IMR-90 (cell line): ENCODE measurements around the gene FAM98C. TPM values are rescaled to one million over a fixed set of nuclear protein-coding genes. Genes with fewer than 3 reads are reported as not detected.

Experiments used
- ATAC-seq: fragments of 200-7000 bp; cut with Tn5 transposase; 2 replicates; pipeline ENCODE4 v1.9.1; 2020; ENCODE audit warnings: low read depth, mild to moderate bottlenecking, moderate library complexity
- BruUV-seq: library from RNA; stranded (reverse); fragments of 400-500 nt; replicated peaks from 2 replicates; lab custom pipeline; 2021; lab: Mats Ljungman, UMichigan
- CTCF ChIA-PET: fragments of 300-600 bp; formaldehyde crosslinking; extraction: SDS; loops from one replicate; lab custom pipeline; 2021; ENCODE audit warnings: antibody characterized with exemption; lab: Yijun Ruan, JAX
- POLR2A ChIA-PET: fragments of 300-600 bp; sonication (Branson Sonifier 250); formaldehyde crosslinking; loops from one replicate; lab custom pipeline; 2022; ENCODE audit warnings: antibody characterized with exemption; ENCODE audit not compliant: unreplicated experiment; lab: Charles Lee
- DNase-seq: peaks from one replicate; pipeline ENCODE4 v3.0.0; 2013
- H2AFZ ChIP-seq: replicated peaks from 2 replicates; pipeline ENCODE3; 2013; ENCODE audit warnings: low read length, mild to moderate bottlenecking; ENCODE audit not compliant: poor library complexity
- H2AK5ac ChIP-seq: 2 replicates; pipeline ENCODE4 v1.6.1; 2013; ENCODE audit warnings: low read depth, low read length, inconsistent platforms
- H2AK9ac ChIP-seq: replicated peaks from 2 replicates; pipeline ENCODE3; 2013; ENCODE audit warnings: mild to moderate bottlenecking, low read depth, low read length, moderate library complexity; ENCODE audit not compliant: poor library complexity
- H2BK120ac ChIP-seq: 2 replicates; pipeline ENCODE4 v1.6.1; 2013; ENCODE audit warnings: low read depth, low read length, inconsistent platforms
- H2BK15ac ChIP-seq: 3 replicates; pipeline ENCODE4 v1.6.1; 2013; ENCODE audit warnings: low read depth, low read length, inconsistent platforms
- H2BK20ac ChIP-seq: 2 replicates; pipeline ENCODE4 v1.6.1; 2013; ENCODE audit warnings: low read depth, mild to moderate bottlenecking, inconsistent platforms, low read length, moderate library complexity
- H2BK5ac ChIP-seq: 2 replicates; pipeline ENCODE4 v1.6.1; 2013; ENCODE audit warnings: mild to moderate bottlenecking, low read depth, low read length, inconsistent platforms; ENCODE audit not compliant: poor library complexity, severe bottlenecking
- H3K14ac ChIP-seq: replicated peaks from 2 replicates; pipeline ENCODE4 v1.6.1; 2013; ENCODE audit warnings: low read depth, low read length, inconsistent platforms
- H3K18ac ChIP-seq: 2 replicates; pipeline ENCODE4 v1.6.1; 2013; ENCODE audit warnings: low read depth, low read length, control low read depth
- H3K23ac ChIP-seq: 2 replicates; pipeline ENCODE4 v1.6.1; 2013; ENCODE audit warnings: low read depth, low read length, inconsistent platforms
- H3K27ac ChIP-seq: 2 replicates; pipeline ENCODE4 v1.5.1; 2013; ENCODE audit warnings: mild to moderate bottlenecking, control low read depth, low read length; ENCODE audit not compliant: insufficient read depth
- H3K27me3 ChIP-seq: 2 replicates; pipeline ENCODE4 v1.6.1; 2013; ENCODE audit warnings: low read length; ENCODE audit not compliant: control insufficient read depth, insufficient read depth
- H3K36me3 ChIP-seq: 2 replicates; pipeline ENCODE4 v1.6.1; 2013; ENCODE audit warnings: low read length, mixed read lengths; ENCODE audit not compliant: control insufficient read depth, insufficient read depth
- H3K4ac ChIP-seq: 2 replicates; pipeline ENCODE4 v1.6.1; 2013; ENCODE audit warnings: low read depth, low read length, inconsistent platforms
- H3K4me1 ChIP-seq: 2 replicates; pipeline ENCODE4 v1.6.1; 2013; ENCODE audit warnings: low read length, mixed read lengths; ENCODE audit not compliant: control insufficient read depth, insufficient read depth
- H3K4me2 ChIP-seq: 2 replicates; pipeline ENCODE4 v1.6.1; 2013; ENCODE audit warnings: low read depth, mild to moderate bottlenecking, control low read depth, low read length, moderate library complexity
- H3K4me3 ChIP-seq: 2 replicates; pipeline ENCODE4 v1.5.1; 2013; ENCODE audit warnings: low read depth, mild to moderate bottlenecking, control low read depth, low read length, moderate library complexity; ENCODE audit not compliant: insufficient read depth
- H3K56ac ChIP-seq: 2 replicates; pipeline ENCODE4 v1.6.1; 2013; ENCODE audit warnings: low read length, inconsistent platforms; ENCODE audit not compliant: insufficient read depth; ENCODE audit errors: extremely low read depth
- H3K79me1 ChIP-seq, 2 experiments: 2 replicates each; pipeline ENCODE4 v1.6.1; 2013; ENCODE audit warnings: low read length in 2 of 2, inconsistent platforms in 1 of 2, low read depth in 1 of 2
- H3K9ac ChIP-seq: 2 replicates; pipeline ENCODE4 v1.6.1; 2013; ENCODE audit warnings: low read depth, low read length, control low read depth
- H3K9me1 ChIP-seq: 2 replicates; pipeline ENCODE4 v1.6.1; 2013; ENCODE audit warnings: low read length, inconsistent platforms; ENCODE audit not compliant: insufficient read depth
- H3K9me3 ChIP-seq: 2 replicates; pipeline ENCODE4 v1.6.1; 2013; ENCODE audit warnings: low read length; ENCODE audit not compliant: control insufficient read depth, insufficient read depth
- H4K20me1 ChIP-seq: 2 replicates; pipeline ENCODE4 v1.6.1; 2013; ENCODE audit warnings: low read length, inconsistent platforms; ENCODE audit not compliant: insufficient read depth
- H4K5ac ChIP-seq: 2 replicates; pipeline ENCODE4 v1.6.1; 2013; ENCODE audit warnings: mild to moderate bottlenecking, low read depth, low read length, control low read depth
- H4K8ac ChIP-seq, 2 experiments: 2 replicates each; pipeline ENCODE4 v1.6.1; 2013; ENCODE audit warnings: low read depth in 2 of 2, low read length in 2 of 2, control low read depth in 1 of 2, inconsistent platforms in 1 of 2
- H4K91ac ChIP-seq: 2 replicates; pipeline ENCODE4 v1.6.1; 2013; ENCODE audit warnings: low read depth, low read length, inconsistent platforms; ENCODE audit not compliant: insufficient read depth
- CEBPB ChIP-seq: IDR thresholded peaks from 2 replicates; pipeline ENCODE4 v1.6.1; 2012; ENCODE audit warnings: low read depth, low read length, improper control_type of control experiment
- MAZ ChIP-seq: IDR thresholded peaks from 2 replicates; pipeline ENCODE4 v1.6.1; 2012; ENCODE audit warnings: low read depth, mild to moderate bottlenecking, low read length, improper control_type of control experiment, moderate library complexity, borderline replicate concordance
- RCOR1 ChIP-seq: IDR thresholded peaks from 2 replicates; pipeline ENCODE4 v1.6.1; 2012; ENCODE audit warnings: mild to moderate bottlenecking, low read length, improper control_type of control experiment; ENCODE audit not compliant: insufficient replicate concordance
- USF2 ChIP-seq: fragments of 150-350 bp; IDR thresholded peaks from 2 replicates; pipeline ENCODE4 v1.6.1; 2017; ENCODE audit warnings: mild to moderate bottlenecking, antibody characterized with exemption, low read length, low read depth
- WGBS, 2 experiments: methylation state at CpG; one replicate each; pipeline versions ENCODE4 v1.1.5 to v1.1.7; 2013; ENCODE audit warnings: missing lambda C conversion rate in 2 of 2; ENCODE audit not compliant: insufficient read length in 1 of 2; ENCODE audit errors: extremely low coverage in 2 of 2; 5-methylcytosine and 5-hydroxymethylcytosine counted together
- dilution Hi-C: fragments of 300-500 bp; cut with HindIII; formaldehyde crosslinking; loops from one replicate; pipeline ENCODE4 v1.14.3; 2018; ENCODE audit warnings: low sequenced_read_pairs; ENCODE audit not compliant: unreplicated experiment
- in situ Hi-C: fragments of 300-500 bp; cut with MboI; formaldehyde crosslinking; loops from 3 replicates; pipeline ENCODE4 v1.14.3; 2019; ENCODE audit warnings: low sequenced_read_pairs, inconsistent platforms, mixed read lengths
- intact Hi-C: fragments of 100-400 bp; cut with micrococcal nuclease; formaldehyde crosslinking; loops from 2 replicates; pipeline ENCODE4 v1.10.0; 2022
- polyA plus RNA-seq, 3 experiments: library from polyadenylated mRNA; depleted of rRNA; stranded (reverse); fragments of >200 nt; gene quantifications; 2 replicates each; pipeline ENCODE4 v1.2.3, GENCODE V29; 2012; ENCODE audit warnings: low replicate concordance in 1 of 3
- total RNA-seq: library from RNA; depleted of rRNA; stranded (reverse); fragments of >200 nt; gene quantifications from 2 replicates; pipeline ENCODE4 v1.2.3, GENCODE V29; 2012

FAM98C gene
- total and polyA plus RNA-seq, 2 of the 4 experiments (the other 2 are of a cell fraction), result 3.6 to 17.9 TPM

- CTCF ChIA-PET, result interaction anchor here (0.6 to 1.1 kb wide), 6 partner anchors 12 to 578 kb away, joined by 4 to 10 read pairs (median 4); partner anchors contain the start of genes FAM98C and GGN
- peak overlapping the region; percentile 59 for H3K4me3 ChIP-seq
- peaks cover 13% of the 10 kb centered on the region for H3K9me1 ChIP-seq
- peak overlapping the region; percentile 27; the same call in 1 of the 2 replicates for H2BK20ac ChIP-seq
- dilution Hi-C loops (no loop called here), in situ Hi-C loops (no loop called here), intact Hi-C loops (loop anchor here (2.0 kb wide), 2 partner anchors 15 to 37 kb away; partner anchors contain the start of genes GGN and SPRED3)
- H2BK5ac ChIP-seq, result peak overlapping the region; percentile 38
- H4K91ac ChIP-seq, result peak overlapping the region; percentile 82
- peaks cover 11 to 42% of the 10 kb centered on the region in 2 experiments; a peak in 3 of 4 replicates for H3K79me1 ChIP-seq
- H4K5ac ChIP-seq, result peak overlapping the region; percentile 81
- peak overlapping the region; percentile 73 for H3K14ac ChIP-seq
- peak overlapping the region; percentile 41; the same call in 1 of the 3 replicates for H2BK15ac ChIP-seq
- no TSS peak for BruUV-seq
- peaks cover 32% of the 10 kb centered on the region for H4K20me1 ChIP-seq
- 0 out of 2 replicates have a peak overlapping the region, but pooled peaks have one; percentile 78 for H3K23ac ChIP-seq
- H2AK9ac ChIP-seq, result peak overlapping the region; percentile 90
- H2AK5ac ChIP-seq, result 0 out of 2 replicates have a peak overlapping the region, but pooled peaks have one; percentile 24
- peaks cover 12% of the 10 kb centered on the region for H3K36me3 ChIP-seq
- ATAC-seq, result no peak
- TF ChIP-seq USF2, result no peak
- no peak for TF ChIP-seq CEBPB
- no peak for TF ChIP-seq RCOR1
- TF ChIP-seq MAZ, result no peak
- peak overlapping the region; percentile 86 to 98 for H4K8ac ChIP-seq
- peaks cover 5% of the 10 kb centered on the region; the same call in 1 of the 2 replicates for H3K27me3 ChIP-seq
- H3K4me1 ChIP-seq, result peaks cover 9% of the 10 kb centered on the region
- peak overlapping the region; percentile 53 for H3K56ac ChIP-seq
- peak overlapping the region; percentile 59 for H3K4me2 ChIP-seq
- peak overlapping the region; percentile 16 for H3K18ac ChIP-seq
- peak overlapping the region; percentile 64 for H2BK120ac ChIP-seq
- H3K4ac ChIP-seq, result peak overlapping the region; percentile 51
- peak overlapping the region; percentile 96 for H2AFZ ChIP-seq
- POLR2A ChIA-PET, result interaction anchor here (1.0 to 1.2 kb wide), 2 partner anchors 14 to 122 kb away, joined by 3 to 12 read pairs; partner anchors contain the start of genes GGN and SPRED3
- WGBS, 2 experiments, result 100% methylated on average over 2 of the region's 6 CpGs; no CpG with 5 or more reads in 1 of the 2 experiments
- no peaks in the 10 kb centered on the region for H3K9me3 ChIP-seq
- peak overlapping the region; percentile 13 for H3K27ac ChIP-seq
- no peak for DNase-seq
- peak overlapping the region; percentile 31; the same call in 1 of the 2 replicates for H3K9ac ChIP-seq
These were observed 29.0 kb upstream of the FAM98C start for GRCh38 chr19:38373907-38374331.
